Limb (tissue), 2 donors: ENCODE measurements around the gene UNC45A.
A peak's percentile ranks its signal among the peaks of the same experiment; 100 is the strongest.

Experiments
- DNase-seq, 2 donors: peaks; one replicate each; pipeline ENCODE4 v3.0.0-alpha.2; 2016; ENCODE audit errors: extremely low spot score in 2 of 2

Gene UNC45A

GRCh38 chr15:90946538-90946937 is 11.5 kb downstream of the UNC45A start:
- no peak for DNase-seq

DNA sequence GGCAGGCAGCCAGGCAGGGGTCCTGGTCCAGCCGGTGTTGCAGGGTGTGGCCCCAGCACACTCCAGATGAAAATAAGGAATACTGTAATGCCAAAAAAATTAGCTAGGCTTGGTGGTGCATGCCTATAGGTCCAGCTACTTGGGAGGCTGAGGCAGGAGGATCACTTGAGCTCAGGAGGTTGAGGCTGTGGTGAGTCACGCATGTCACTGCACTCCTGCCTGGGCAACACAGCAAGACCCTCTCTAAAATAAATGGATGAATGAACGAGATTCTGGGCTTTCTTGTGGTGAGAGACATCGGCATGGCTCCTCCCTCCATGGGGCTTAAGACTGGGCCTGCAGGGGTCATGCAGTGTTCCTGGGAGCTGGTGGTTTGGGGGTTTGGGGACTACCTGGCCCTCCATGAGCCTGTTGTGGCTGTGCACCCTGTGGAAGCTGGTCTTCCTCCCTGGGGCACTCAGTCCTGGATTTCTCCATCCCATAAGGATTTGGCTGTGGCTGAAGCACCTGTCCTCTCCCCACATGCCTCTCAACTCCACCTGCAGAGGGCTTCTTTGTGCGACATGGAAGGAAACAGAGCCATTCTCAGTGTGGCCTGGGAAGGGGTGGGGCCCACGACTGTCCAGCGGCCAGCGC is 12.0 kb downstream of the UNC45A start:
- no peak for DNase-seq

GRCh38 chr15:90947577-90948357 is 12.7 kb downstream of the UNC45A start:
- no peak for DNase-seq

- DNase-seq: no peak
Observed at GRCh38 chr15:90948506-90948905, 13.4 kb downstream of the UNC45A start.

DNA sequence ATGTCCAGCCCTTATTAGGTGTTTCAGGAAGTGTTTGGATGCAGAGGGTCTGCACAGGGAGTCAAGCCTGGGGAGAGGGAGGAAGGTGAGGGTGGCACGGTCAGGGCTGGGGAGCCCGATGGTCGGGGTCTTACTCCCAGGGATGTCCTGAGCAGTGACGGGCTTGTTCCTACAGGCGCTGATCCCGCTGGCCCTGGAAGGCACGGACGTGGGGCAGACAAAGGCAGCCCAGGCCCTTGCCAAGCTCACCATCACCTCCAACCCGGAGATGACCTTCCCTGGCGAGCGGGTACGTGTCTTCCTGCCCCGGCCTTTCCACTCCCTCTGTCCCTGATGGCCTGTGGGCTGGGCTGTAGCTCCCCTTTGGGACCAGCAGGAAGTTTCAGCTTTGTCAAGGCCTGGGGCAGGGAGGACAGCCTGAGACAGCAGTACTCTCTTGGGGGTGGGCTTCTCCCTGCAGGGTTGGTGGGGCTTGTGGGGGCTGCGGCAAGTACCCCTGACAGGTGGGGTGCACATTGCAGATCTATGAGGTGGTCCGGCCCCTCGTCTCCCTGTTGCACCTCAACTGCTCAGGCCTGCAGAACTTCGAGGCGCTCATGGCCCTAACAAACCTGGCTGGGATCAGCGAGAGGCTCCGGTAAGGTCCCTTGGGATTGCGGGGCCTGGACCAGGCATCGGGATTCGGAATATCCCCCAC is 15.0 kb downstream of the UNC45A start:
- DNase-seq: no peak

DNA sequence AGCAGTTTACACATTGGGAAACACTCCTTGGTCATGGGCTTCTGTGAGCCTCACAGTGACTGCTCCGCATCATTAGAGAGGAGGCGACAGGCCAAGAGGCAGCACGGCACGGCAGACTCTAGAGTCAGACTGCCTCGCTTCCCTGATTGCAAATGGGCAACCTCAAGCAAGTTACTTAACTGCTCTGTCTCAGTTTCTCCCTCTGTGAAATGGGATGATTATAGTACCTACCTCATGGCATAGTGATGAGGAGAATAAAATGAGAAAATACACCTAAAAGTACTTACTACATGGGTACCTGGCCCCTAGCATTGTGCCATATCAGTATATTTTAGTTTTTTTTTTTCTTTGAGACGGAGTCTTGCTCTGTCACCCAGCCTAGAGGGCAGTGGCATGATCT is 15.6 kb downstream of the UNC45A start:
- DNase-seq: no peak

GRCh38 chr15:90952901-90953677 is 18.0 kb downstream of the UNC45A start:
- no peak for DNase-seq

DNA sequence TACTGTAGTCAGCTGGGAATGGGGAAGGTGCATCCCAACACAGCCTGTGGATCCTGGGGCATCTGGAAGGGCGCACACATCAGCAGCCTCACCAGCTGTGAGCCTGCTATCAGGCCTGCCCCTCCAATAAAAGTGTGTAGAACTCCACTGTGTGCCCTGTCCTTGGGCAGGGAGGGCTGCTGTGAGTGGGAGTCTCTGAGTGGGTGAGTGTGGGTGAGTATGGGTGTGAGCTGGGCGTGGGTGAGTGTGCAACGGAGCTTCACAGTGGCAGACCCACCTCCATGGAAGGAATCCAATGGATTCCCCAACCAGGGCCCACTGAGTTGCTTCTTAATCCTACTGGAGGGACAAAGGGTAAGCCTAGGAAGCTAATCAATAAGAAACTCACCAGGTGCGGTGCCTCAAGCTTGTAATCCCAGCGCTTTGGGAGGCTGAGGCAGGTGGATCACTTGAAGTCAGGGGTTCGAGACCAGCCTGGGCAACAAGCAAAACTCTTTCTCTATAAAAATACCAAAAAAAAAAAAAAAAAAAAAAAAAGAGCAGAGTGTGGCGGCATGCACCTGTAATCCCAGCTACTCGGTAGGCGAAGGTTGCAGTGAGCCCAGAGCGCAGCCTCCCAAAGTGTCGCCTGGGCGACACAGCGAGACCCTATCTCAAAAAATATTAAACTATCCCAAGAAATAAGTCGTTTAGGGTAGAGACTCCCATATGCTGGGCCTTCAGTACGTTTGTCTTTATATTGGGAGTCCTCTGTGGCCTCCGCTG is 19.0 kb downstream of the UNC45A start:
- no peak for DNase-seq

DNA sequence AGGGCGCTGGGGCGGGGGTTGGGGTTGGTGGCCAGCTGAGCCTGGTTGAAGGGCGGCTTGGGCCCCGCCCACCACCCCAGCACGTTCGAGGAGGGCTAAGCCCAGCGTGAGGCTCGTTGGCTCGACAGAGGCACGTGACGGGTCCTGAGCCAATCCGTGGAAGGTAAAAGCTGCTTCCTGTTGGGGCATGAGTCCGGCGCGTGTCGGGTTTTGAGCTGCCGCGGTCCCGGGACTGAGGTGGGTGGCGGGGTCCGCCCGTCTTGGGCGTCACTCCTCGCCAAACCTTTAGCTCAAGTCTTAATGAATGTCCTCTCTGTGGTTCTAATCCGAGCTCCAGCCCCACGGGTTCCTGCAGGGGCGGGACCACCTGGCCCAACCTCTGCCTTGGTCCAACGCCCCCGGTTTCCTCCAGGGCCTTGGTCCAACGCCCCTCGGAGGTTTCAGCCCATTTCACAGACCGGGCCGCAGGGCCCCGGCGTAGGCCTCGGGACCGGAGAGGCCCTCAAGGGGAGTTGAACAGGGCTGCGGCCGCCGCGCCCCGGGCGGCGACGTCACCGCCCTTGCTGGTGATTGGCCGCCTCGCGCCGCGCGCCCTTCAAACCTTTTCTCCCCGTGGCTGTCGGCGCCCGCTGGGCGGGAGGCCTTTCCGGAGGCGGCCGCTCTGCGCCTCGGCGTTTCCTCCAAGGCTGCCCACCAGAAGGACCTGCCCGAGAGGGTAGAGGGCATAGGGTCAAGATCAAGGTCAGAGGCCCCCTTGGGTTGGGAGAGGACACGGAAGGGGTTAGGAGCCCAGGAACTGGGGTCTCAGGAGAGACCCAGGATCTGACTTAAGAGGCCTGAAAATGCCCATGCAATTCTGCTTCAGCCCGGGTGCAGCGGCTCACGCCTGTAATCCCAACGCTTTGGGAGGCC is 19.9 kb downstream of the UNC45A start, which contains the start of gene RCCD1:
Gene RCCD1 (plus strand): TSS at position 173 of the 912 bp plus-strand sequence. CDS start 1,851 bp downstream, outside the sequence.
- DNase-seq: peak; percentile 93 to 94

- no peak for DNase-seq
Observed at GRCh38 chr15:90955624-90956273, 20.7 kb downstream of the UNC45A start.

- peak; percentile 72 to 93 for DNase-seq
Observed at GRCh38 chr15:90956274-90957030, 21.4 kb downstream of the UNC45A start.

- DNase-seq: peak; percentile 1 to 60
Observed at GRCh38 chr15:90957031-90957790, 22.1 kb downstream of the UNC45A start.

- DNase-seq: no peak
Observed at GRCh38 chr15:90957791-90958190, 22.7 kb downstream of the UNC45A start.

GRCh38 chr15:90959028-90959595 is 24.0 kb downstream of the UNC45A start:
- DNase-seq: peak in 1 of 2 donors; percentile 1

DNA sequence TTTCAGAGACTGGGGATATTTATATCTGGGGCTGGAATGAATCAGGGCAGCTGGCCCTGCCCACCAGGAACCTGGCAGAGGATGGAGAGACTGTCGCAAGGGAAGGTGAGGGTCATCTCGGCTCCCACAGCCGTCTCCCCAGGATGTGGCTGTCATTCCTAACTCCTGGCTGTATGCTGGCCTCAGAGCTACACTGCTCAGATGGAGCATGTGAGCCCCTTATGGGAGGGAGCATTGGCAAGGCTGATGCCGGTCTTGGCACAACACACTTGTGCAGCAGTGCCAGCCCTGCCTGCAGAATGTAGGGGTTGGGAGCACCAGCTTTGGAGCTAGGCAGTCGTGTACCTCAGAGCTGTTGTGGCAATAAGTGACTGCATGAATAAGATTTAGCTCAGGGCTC is 24.8 kb downstream of the UNC45A start:
- peak in 1 of 2 donors; percentile 37 for DNase-seq

- DNase-seq: no peak
Observed at GRCh38 chr15:90960298-90961091, 25.4 kb downstream of the UNC45A start.
